Thymus (tissue), 11 donors: Measurements from ENCODE around the gene ATOH8. TPM values are rescaled to one million over a fixed set of nuclear protein-coding genes. Genes with fewer than 3 reads are reported as not detected.
"Not testable (repeated sequence)": the region's sequence is repeated elsewhere in the genome, so short reads cannot be mapped to it uniquely, and the experiment has no call there.

Source experiments
- DNase-seq, 9 donors: peaks; one replicate each; pipeline ENCODE4 v3.0.0-alpha.2; 2013; ENCODE audit warnings: low spot score in 9 of 9, low read depth in 6 of 9, missing footprints in 1 of 9
- H3K27ac ChIP-seq, 2 donors: one replicate each; pipeline ENCODE4 v1.5.1; 2013; ENCODE audit warnings: control low read depth in 1 of 2, low read depth in 1 of 2, low read length in 1 of 2, mild to moderate bottlenecking in 1 of 2, moderate library complexity in 1 of 2
- H3K27me3 ChIP-seq, 2 donors: one replicate each; pipeline ENCODE4 v1.5.1; 2013; ENCODE audit warnings: low read length in 1 of 2; ENCODE audit not compliant: control insufficient read depth in 2 of 2, insufficient read depth in 1 of 2
- H3K36me3 ChIP-seq, 2 donors: one replicate each; pipeline ENCODE4 v1.5.1; 2013; ENCODE audit warnings: low read length in 1 of 2, mild to moderate bottlenecking in 1 of 2, moderate library complexity in 1 of 2; ENCODE audit not compliant: control insufficient read depth in 2 of 2, insufficient read depth in 2 of 2
- H3K4me1 ChIP-seq, 2 donors: one replicate each; pipeline ENCODE4 v1.5.1; 2013; ENCODE audit warnings: low read length in 2 of 2; ENCODE audit not compliant: control insufficient read depth in 2 of 2, insufficient read depth in 2 of 2
- H3K4me3 ChIP-seq, 2 donors: one replicate each; pipeline ENCODE4 v1.5.1; 2013; ENCODE audit warnings: low read length in 2 of 2, control low read depth in 1 of 2, mild to moderate bottlenecking in 1 of 2
- H3K9me3 ChIP-seq, 2 donors: one replicate each; pipeline ENCODE4 v1.5.1; 2013; ENCODE audit warnings: low read length in 1 of 2, mild to moderate bottlenecking in 1 of 2; ENCODE audit not compliant: control insufficient read depth in 2 of 2, insufficient read depth in 1 of 2
- WGBS: extraction: QIAGEN DNeasy Blood & Tissue Kit; methylation state at CpG from one replicate; pipeline ENCODE4 v1.1.7; 2013; 5-methylcytosine and 5-hydroxymethylcytosine counted together
- polyA plus RNA-seq: library from polyadenylated mRNA; stranded (reverse); fragments of 200-250 nt; gene quantifications from one replicate; pipeline ENCODE4 v1.2.3, GENCODE V29; 2013
- total RNA-seq: library from RNA; stranded (reverse); fragments of 120-200 nt; gene quantifications from one replicate; pipeline ENCODE4 v1.2.4, GENCODE V29; 2013
- donor health status: healthy.

ATOH8 gene
- total and polyA plus RNA-seq, 2 donors: 2.0 to 19.1 TPM

GRCh38 chr2:85829394-85829793 lies 75.6 kb downstream of the ATOH8 start:
- WGBS: 76% methylated on average over 4 of the region's 4 CpGs
- H3K4me1 ChIP-seq: peaks cover 0 to 18% of the 10 kb centered on the region in 2 donors
- DNase-seq, H3K9me3 ChIP-seq, H3K36me3 ChIP-seq, H3K4me3 ChIP-seq, H3K27ac ChIP-seq, H3K27me3 ChIP-seq: not testable (repeated sequence)

GRCh38 chr2:85830645-85831044 lies 76.9 kb downstream of the ATOH8 start:
- 30% methylated on average over 1 of the region's 1 CpG for WGBS
- Histone ChIP-seq H3K27me3 (no peaks in the 10 kb centered on the region), H3K4me1 (peaks cover 0 to 18% of the 10 kb centered on the region in 2 donors), H3K9me3 (peaks cover 0 to 4% of the 10 kb centered on the region in 2 donors), H3K4me3 (no peak overlapping the region), H3K36me3 (no peaks in the 10 kb centered on the region), H3K27ac (no peak overlapping the region)
- DNase-seq: no peak

- peaks cover 0 to 4% of the 10 kb centered on the region in 2 donors for H3K9me3 ChIP-seq
- H3K27ac ChIP-seq: no peak overlapping the region
- DNase-seq: no peak
- H3K4me1 ChIP-seq: peaks cover 0 to 18% of the 10 kb centered on the region in 2 donors
- H3K4me3 ChIP-seq: no peak overlapping the region
- WGBS: 97% methylated on average over 2 of the region's 2 CpGs
- H3K36me3 ChIP-seq: no peaks in the 10 kb centered on the region
- H3K27me3 ChIP-seq: no peaks in the 10 kb centered on the region
Observed at GRCh38 chr2:85831735-85832134, 77.9 kb downstream of the ATOH8 start.

- Histone ChIP-seq H3K27ac (no peak overlapping the region), H3K27me3 (no peaks in the 10 kb centered on the region), H3K9me3 (peaks cover 0 to 4% of the 10 kb centered on the region in 2 donors), H3K36me3 (peaks cover 6 to 16% of the 10 kb centered on the region in 2 donors), H3K4me1 (peaks cover 0 to 5% of the 10 kb centered on the region in 2 donors), H3K4me3 (no peak overlapping the region)
- no peak for DNase-seq
Observed at GRCh38 chr2:85834466-85834865, 80.7 kb downstream of the ATOH8 start.

Other genes with a start within 250 kb of the ATOH8 start
- gene MAT2A, start 214.8 kb upstream of the ATOH8 start, total RNA-seq: 78.4 TPM
- 98.0 TPM for gene MAT2A, start 214.8 kb upstream of the ATOH8 start, polyA plus RNA-seq
- gene GGCX, start 192.5 kb upstream of the ATOH8 start, total RNA-seq: 16.5 TPM
- gene GGCX, start 192.5 kb upstream of the ATOH8 start, polyA plus RNA-seq: 17.8 TPM
- gene VAMP8, start 176.4 kb upstream of the ATOH8 start, total RNA-seq: 133 TPM
- gene VAMP8, start 176.4 kb upstream of the ATOH8 start, polyA plus RNA-seq: 433 TPM
- gene VAMP5, start 169.6 kb upstream of the ATOH8 start, total RNA-seq: 19.0 TPM
- gene VAMP5, start 169.6 kb upstream of the ATOH8 start, polyA plus RNA-seq: 93.2 TPM
- 180 TPM for gene RNF181, start 158.2 kb upstream of the ATOH8 start, total RNA-seq
- 162 TPM for gene RNF181, start 158.2 kb upstream of the ATOH8 start, polyA plus RNA-seq
- 2.3 TPM for gene TMEM150A, start 151.3 kb upstream of the ATOH8 start, total RNA-seq
- 15.9 TPM for gene TMEM150A, start 151.3 kb upstream of the ATOH8 start, polyA plus RNA-seq
- 27.0 TPM for gene C2orf68, start 141.9 kb upstream of the ATOH8 start, total RNA-seq
- 38.5 TPM for gene C2orf68, start 141.9 kb upstream of the ATOH8 start, polyA plus RNA-seq
- 69.3 TPM for gene USP39, start 137.8 kb upstream of the ATOH8 start, total RNA-seq
- 42.5 TPM for gene USP39, start 137.8 kb upstream of the ATOH8 start, polyA plus RNA-seq
- gene SFTPB, start 85.8 kb upstream of the ATOH8 start, total RNA-seq: 0.09 TPM
- 0.89 TPM for gene SFTPB, start 85.8 kb upstream of the ATOH8 start, polyA plus RNA-seq
- gene GNLY, start 59.6 kb upstream of the ATOH8 start, total RNA-seq: 1.7 TPM
- 7.0 TPM for gene GNLY, start 59.6 kb upstream of the ATOH8 start, polyA plus RNA-seq
- gene ST3GAL5, start 135.0 kb downstream of the ATOH8 start, total RNA-seq: 35.4 TPM
- 39.2 TPM for gene ST3GAL5, start 135.0 kb downstream of the ATOH8 start, polyA plus RNA-seq